Measurements from ENCODE around the gene RASL10A. TPM values are rescaled to one million over a fixed set of nuclear protein-coding genes. Genes with fewer than 3 reads are reported as not detected.
"Not testable (repeated sequence)": the region's sequence is repeated elsewhere in the genome, so short reads cannot be mapped to it uniquely, and the experiment has no call there.

The RASL10A gene
- under 1 TPM in 3 of 4 donors, not detected in 1; 0.27 to 0.92 (median 0.29) TPM for polyA plus RNA-seq (ENCODE audit: insufficient read length in 4 of 4)

DNA sequence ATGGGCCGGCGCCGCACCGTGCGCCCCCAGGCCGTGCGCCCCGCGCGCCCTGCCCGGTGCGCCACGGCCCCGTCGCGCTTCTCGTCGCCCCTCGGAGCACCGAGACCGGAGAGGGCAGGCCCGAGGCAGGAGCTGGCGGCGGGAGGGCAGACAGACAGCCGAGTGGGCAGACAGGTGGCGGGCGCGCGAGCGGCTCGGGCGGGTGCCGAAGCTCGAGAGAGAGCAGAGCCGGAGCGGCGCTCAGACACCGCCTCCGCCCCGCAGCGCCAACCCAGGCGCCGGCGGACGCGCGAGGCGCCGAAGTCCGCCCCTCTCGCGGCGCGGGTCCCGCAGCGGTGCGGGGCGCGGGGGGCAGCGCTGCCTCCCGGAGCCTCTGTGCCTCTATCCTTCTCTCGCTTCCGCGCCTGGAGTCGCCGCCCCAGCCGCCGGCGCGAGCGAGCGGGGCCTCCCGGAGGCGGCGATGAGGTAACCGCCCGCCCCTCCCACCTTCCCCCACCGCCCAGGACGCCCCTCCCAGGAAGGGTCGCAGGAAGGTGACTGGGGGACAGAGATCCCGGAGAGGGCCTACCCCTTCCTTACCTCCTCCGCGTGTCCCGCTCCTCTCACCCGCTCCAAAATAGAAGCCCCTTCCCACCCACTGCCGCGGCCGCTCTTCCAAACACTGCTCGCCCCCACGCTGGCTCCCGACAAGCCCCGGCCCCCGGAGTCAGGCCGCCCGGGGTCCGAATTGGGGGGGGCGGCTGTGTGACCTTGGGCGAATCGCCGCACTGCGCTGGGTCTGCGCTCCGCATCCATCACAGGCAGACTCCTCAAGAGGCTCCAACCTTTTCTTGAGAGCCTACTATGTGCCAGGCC, at the start of gene RASL10A:
TSS of gene RASL10A (minus strand) at position 412 of the 855 bp plus-strand sequence. CDS start 451 bp downstream, outside the sequence.
- no peak for DNase-seq (ENCODE audit: low read depth in 4 of 4, low spot score in 2 of 4)

DNA sequence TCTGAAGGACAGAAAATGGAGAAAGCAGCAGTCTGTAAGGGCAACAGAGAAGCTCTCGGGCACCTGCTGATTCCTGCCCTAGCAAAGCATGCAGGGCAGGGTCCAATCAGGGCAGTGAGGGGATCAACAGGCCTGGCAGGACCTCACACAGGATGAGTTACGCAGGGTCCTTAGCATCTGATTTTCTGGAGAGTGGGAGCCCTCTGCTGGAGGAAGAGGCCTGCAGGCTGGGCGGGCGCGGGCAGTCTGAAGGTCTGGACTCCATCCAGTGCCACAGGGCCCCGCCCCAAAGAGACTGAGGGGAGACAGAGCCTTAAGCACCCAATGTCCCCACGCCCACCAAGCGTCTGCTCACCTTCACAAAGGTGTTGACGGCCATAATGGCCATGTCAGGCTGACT, 44.0 kb upstream of the RASL10A start:
- DNase-seq (ENCODE audit: low read depth in 4 of 4, low spot score in 2 of 4), result peak in 1 of 4 donors; percentile 14

DNA sequence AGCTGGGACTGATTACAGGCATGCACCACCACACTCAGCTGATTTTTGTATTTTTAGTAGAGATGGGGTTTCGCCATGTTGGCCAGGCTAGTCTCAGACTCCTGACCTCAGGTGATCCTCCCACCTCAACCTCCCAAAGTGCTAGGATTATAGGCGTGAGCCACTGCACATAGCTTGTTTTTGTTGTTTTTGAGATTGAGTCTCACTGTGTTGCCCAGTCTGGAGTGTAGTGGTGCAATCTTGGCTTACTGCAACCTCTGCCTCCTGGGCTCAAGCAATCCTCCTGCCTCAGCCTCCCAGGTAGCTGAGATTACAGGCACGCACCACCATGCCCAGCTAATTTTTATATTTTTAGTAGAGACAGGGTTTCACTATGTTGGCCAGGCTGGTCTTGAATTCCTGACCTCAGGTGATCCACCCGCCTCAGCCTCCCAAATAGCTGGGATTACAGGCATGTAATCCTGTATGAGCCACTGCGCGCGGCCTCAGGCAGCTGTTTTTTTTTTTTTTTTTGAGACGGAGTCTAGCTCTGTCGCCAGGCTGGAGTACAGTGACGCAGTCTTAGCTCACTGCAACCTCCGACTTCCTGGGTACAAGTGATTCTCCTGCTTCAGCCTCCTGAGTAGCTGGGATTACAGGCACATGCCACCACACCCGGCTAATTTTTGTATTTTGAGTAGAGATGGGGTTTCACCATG, 41.8 kb upstream of the RASL10A start:
- not testable (repeated sequence) for DNase-seq (ENCODE audit: low read depth in 4 of 4, low spot score in 2 of 4)

DNA sequence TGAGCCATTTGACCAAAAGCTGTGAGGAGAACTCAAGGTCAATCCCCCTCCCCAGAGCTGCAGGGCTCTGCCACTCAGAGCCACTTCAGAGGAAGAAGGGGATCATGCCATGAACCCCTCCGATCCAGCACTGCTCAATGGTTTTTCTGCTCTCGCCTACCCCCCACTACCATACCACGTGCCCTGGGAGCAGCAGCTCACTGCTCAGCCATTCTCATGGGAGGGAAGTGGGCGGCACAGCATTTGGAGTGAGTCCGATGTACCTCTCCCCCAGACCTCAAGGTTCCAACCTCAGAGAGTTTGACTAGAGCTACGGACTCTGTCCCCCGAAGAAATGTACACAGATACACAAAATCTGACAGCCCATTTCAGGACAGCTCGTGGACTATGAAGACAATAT, 38.4 kb upstream of the RASL10A start:
- no peak for DNase-seq (ENCODE audit: low read depth in 4 of 4, low spot score in 2 of 4)

- no peak for DNase-seq (ENCODE audit: low read depth in 4 of 4, low spot score in 2 of 4)
These were observed 37.8 kb upstream of the RASL10A start for GRCh38 chr22:29353286-29353685.

DNA sequence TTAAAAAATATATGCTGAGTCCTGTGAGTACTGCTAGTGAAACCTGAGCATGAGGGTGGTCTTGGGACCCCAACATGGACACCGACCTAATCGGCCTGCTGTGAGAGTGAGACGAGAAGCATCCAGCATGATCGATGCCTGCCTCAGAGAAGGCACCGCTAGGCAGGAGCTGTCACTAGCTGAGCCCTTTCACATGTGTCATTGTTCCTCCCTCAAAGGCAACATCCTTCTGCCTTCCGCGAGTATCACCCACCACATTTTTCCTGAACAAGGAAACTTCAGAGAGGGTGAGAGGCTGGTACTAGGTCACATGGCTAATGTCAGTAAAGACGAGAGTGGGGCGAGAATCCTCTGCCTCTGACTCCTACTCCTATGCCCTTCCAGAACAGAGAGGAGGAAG, 37.3 kb upstream of the RASL10A start:
- DNase-seq (ENCODE audit: low read depth in 4 of 4, low spot score in 2 of 4), result no peak

DNA sequence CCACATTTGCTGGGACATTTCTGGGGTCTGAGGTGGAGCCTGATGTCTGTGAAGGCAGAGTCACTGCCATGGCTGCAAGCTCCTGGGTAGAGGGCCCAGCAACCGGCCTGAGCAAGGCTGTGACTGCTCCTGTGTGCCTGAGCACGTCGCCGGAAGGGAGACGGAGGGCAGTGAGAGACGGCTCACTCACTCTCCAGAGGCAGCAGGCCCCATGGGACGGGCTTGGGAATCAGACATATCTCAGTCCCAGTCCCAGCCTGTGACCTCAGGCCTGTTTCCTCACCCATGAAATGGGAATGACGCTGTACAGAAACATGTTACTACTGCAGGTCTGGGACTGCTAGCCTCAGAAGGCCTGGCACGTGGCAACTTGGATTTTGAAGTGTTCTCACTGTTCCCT, 36.4 kb upstream of the RASL10A start:
- DNase-seq (ENCODE audit: low read depth in 4 of 4, low spot score in 2 of 4), result no peak

DNA sequence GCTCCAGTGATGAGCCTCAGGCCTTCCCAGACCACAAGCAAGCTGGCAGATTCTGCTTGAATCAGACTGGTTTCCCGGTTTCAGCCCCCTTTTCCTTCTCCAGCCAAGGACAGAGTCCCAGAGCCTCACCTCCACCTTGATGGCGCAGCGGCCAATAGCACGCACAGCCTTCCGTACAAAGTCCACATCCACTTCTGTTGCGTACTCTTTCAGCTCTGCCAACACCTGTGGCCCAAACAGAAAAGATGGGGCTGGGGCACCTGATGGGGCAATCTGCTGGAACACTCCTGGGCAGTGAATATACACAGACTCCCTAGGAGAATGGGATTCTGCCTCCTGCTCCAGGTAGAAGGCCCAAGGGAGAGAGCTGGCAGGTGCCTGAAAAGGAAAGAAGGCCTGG, 35.5 kb upstream of the RASL10A start:
- DNase-seq (ENCODE audit: low read depth in 4 of 4, low spot score in 2 of 4), result no peak

DNA sequence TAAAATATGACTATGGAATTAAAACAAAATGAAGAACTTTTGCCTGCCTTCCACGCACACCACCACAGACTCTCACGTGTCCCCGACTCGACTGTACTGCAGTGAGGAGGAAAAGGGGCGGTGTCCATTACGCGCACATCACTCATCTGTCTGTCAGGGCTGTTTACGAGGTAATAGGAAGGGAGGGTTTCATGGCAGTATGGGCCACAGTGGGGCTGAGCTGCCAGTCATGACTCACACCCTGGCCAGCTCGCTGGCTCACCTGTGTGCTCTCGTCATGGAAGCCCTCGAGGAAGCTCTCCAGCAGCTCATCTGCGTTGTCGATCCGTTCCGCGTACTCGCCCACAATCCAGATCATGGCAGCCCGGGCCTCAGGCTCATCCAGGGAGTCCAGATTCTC, 33.5 kb upstream of the RASL10A start:
- DNase-seq (ENCODE audit: low read depth in 4 of 4, low spot score in 2 of 4), result no peak

DNA sequence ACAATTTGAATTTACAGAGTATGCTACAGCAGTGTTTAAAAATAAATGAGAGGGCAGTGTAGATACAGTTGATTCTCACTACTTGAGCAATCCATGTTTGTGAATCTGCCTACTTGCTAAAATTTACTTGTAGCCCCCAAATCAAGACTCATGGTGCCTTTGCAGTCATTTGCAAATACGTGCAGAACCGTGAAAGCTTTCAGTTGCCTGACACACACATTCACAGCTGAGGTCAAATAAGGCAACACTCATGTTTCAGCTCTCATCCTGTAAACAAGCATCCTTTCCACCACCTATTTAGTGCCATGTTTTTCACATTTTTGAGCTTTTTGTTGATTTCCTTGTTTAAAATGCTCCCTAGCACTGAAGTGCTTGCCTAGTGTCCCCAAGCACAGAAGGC, 32.5 kb upstream of the RASL10A start:
- DNase-seq (ENCODE audit: low read depth in 4 of 4, low spot score in 2 of 4), result no peak

GRCh38 chr22:29346659-29347058, 31.2 kb upstream of the RASL10A start:
- DNase-seq (ENCODE audit: low read depth in 4 of 4, low spot score in 2 of 4), result no peak

- DNase-seq (ENCODE audit: low read depth in 4 of 4, low spot score in 2 of 4), result no peak
These were observed 30.4 kb upstream of the RASL10A start for GRCh38 chr22:29345932-29346331.

DNA sequence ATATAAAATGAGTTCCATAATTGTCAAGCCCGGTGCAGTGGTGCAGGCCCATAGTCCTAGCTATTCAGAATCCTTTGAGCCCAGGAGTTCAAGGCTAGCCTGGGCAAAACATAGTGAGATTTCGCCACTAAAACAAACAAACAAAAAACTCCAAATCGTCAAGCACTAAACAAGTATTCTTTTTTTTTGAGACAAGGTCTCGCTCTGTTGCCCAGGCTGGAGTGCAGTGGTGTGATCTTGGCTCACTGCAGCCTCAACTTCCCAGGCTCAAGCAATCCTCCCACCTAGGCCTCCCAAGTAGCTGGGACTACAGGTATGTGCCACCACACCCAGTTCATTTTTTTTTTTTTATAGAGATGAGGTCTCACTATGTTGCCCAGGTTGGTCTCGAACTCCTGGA, 29.4 kb upstream of the RASL10A start:
- not testable (repeated sequence) for DNase-seq (ENCODE audit: low read depth in 4 of 4, low spot score in 2 of 4)

- no peak for DNase-seq (ENCODE audit: low read depth in 4 of 4, low spot score in 2 of 4)
These were observed 28.6 kb upstream of the RASL10A start for GRCh38 chr22:29344137-29344536.

- no peak for DNase-seq (ENCODE audit: low read depth in 4 of 4, low spot score in 2 of 4)
These were observed 27.9 kb upstream of the RASL10A start for GRCh38 chr22:29343313-29343805.

GRCh38 chr22:29342577-29343312, 27.2 kb upstream of the RASL10A start:
- DNase-seq (ENCODE audit: low read depth in 4 of 4, low spot score in 2 of 4), result no peak

DNA sequence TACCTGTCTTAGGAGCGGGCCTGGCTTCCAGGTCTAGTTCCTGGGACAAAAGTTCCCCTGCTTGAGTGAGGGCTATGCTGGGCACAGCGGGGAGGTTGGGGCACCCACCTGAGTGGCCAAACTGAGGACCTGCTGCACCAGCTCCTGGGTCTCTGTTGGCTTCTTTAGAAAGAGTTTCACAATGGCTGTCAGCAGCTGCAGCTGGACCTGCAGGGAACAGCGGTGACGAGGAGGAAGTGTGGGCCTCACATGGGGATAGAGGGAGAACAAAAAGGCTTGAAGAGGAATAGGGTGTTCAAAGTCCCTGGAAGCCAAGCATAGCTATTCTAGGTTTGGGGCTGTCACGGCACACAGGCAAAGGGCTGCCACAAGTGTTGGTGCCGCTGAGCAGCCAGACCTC, 26.7 kb upstream of the RASL10A start:
- no peak for DNase-seq (ENCODE audit: low read depth in 4 of 4, low spot score in 2 of 4)

- no peak for DNase-seq (ENCODE audit: low read depth in 4 of 4, low spot score in 2 of 4)
These were observed 26.3 kb upstream of the RASL10A start for GRCh38 chr22:29341849-29342127.

- DNase-seq (ENCODE audit: low read depth in 4 of 4, low spot score in 2 of 4), result no peak
These were observed 25.8 kb upstream of the RASL10A start for GRCh38 chr22:29341056-29341848.

- no peak for DNase-seq (ENCODE audit: low read depth in 4 of 4, low spot score in 2 of 4)
These were observed 25.1 kb upstream of the RASL10A start for GRCh38 chr22:29340566-29340965.
